Uterus (tissue), 4 donors: Measurements from ENCODE around the gene PRRX2. TPM values are rescaled to one million over a fixed set of nuclear protein-coding genes. Genes with fewer than 3 reads are reported as not detected.
"Not testable (repeated sequence)": the region's sequence is repeated elsewhere in the genome, so short reads cannot be mapped to it uniquely, and the experiment has no call there.

ENCODE experiments used
- DNase-seq, 2 donors: peaks; one replicate each; pipeline ENCODE4 v3.0.0-alpha.2; 2019 to 2020
- H3K27ac ChIP-seq, 2 donors: fragments of 200-600 bp; sonication (generic); 1 replicate in 1 of 2; 2 replicates in 1 of 2; pipeline ENCODE4 v1.5.1; 2016 to 2018
- H3K27me3 ChIP-seq, 2 donors: fragments of 200-600 bp; sonication (generic); one replicate each; pipeline ENCODE4 v1.5.1; 2018 to 2019; ENCODE audit warnings: control low read depth in 1 of 2
- H3K36me3 ChIP-seq, 2 donors: fragments of 200-600 bp; sonication (generic); one replicate each; pipeline ENCODE4 v1.5.1; 2019; ENCODE audit warnings: control low read depth in 1 of 2
- H3K4me1 ChIP-seq, 2 donors: fragments of 200-600 bp; sonication (generic); one replicate each; pipeline ENCODE4 v1.5.1; 2018 to 2019; ENCODE audit warnings: control low read depth in 1 of 2
- H3K4me3 ChIP-seq, 2 donors: fragments of 200-600 bp; sonication (generic); 1 replicate in 1 of 2; 2 replicates in 1 of 2; pipeline ENCODE4 v1.5.1; 2018 to 2019; ENCODE audit warnings: mild to moderate bottlenecking in 1 of 2
- H3K9me3 ChIP-seq, 2 donors: fragments of 200-600 bp; sonication (generic); one replicate each; pipeline ENCODE4 v1.5.1; 2019; ENCODE audit warnings: control low read depth in 1 of 2
- POLR2A ChIP-seq, 2 donors: fragments of 450-650 bp; IDR thresholded peaks; one replicate each; pipeline ENCODE4 v1.6.1; 2016; ENCODE audit warnings: antibody characterized with exemption in 2 of 2, mild to moderate bottlenecking in 1 of 2, moderate library complexity in 1 of 2
- intact Hi-C: fragments of 100-400 bp; cut with DNase I; formaldehyde crosslinking; loops from one replicate; pipeline ENCODE4 v1.15.1; 2023; ENCODE audit warnings: low total_unique reads
- total RNA-seq, 4 donors: library from RNA; depleted of rRNA in 3 of 4; stranded (reverse); fragments of >200 nt in 3 of 4; gene quantifications; one replicate each; pipeline versions ENCODE4 v1.1.0 to v1.2.4, GENCODE V29; 2014 to 2023
- TF ChIP-seq, protein P1 (sequence below), 4 experiments: fragments of 200-600 bp in 2 of 4; fragments of 450-650 bp in 2 of 4; sonication (generic) in 2 of 4; IDR thresholded peaks; one replicate each; pipeline ENCODE4 v1.5.1; 2016 to 2019; ENCODE audit warnings: antibody characterized with exemption in 4 of 4, mild to moderate bottlenecking in 2 of 4, moderate library complexity in 1 of 4
- donor health status: DM: yes; HTN: yes; CAD: no.

PRRX2 gene
- total RNA-seq, 4 donors from 2014 or later = 3.5 to 5.5 TPM; not detected in 2

DNA sequence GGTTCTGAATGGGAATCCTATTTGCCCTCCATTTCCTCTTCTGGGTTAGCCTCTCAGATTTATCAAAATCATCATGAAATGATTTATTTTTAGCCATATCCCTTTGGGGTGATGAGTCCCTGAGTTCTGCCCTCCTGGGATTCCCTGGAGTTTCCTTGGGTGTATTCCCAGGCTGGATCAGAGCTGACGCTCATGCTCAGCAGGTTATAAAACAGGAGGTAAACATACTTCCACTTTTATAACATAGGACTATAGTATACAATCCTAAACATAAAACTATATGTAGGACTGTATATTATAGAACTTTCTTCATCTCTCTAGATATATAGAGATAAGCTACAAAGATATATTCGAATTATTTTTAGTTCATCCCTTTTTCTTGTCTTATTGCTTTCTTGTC is 4.4 kb upstream of the PRRX2 start:
- no peak overlapping the region for H3K27ac ChIP-seq
- no peaks in the 10 kb centered on the region for H3K27me3 ChIP-seq
- H3K4me3 ChIP-seq = no peak overlapping the region
- no peaks in the 10 kb centered on the region for H3K36me3 ChIP-seq
- TF ChIP-seq, protein P1, sequence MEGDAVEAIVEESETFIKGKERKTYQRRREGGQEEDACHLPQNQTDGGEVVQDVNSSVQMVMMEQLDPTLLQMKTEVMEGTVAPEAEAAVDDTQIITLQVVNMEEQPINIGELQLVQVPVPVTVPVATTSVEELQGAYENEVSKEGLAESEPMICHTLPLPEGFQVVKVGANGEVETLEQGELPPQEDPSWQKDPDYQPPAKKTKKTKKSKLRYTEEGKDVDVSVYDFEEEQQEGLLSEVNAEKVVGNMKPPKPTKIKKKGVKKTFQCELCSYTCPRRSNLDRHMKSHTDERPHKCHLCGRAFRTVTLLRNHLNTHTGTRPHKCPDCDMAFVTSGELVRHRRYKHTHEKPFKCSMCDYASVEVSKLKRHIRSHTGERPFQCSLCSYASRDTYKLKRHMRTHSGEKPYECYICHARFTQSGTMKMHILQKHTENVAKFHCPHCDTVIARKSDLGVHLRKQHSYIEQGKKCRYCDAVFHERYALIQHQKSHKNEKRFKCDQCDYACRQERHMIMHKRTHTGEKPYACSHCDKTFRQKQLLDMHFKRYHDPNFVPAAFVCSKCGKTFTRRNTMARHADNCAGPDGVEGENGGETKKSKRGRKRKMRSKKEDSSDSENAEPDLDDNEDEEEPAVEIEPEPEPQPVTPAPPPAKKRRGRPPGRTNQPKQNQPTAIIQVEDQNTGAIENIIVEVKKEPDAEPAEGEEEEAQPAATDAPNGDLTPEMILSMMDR (IDR thresholded peaks at IDR 0.05) = no peak
- TF ChIP-seq POLR2A (IDR thresholded peaks at IDR 0.05) = no peak
- H3K9me3 ChIP-seq = no peaks in the 10 kb centered on the region
- H3K4me1 ChIP-seq = no peaks in the 10 kb centered on the region
- no peak for DNase-seq
- intact Hi-C loops = no loop called here

GRCh38 chr9:129662239-129662638 is 3.2 kb upstream of the PRRX2 start:
- H3K27ac ChIP-seq, DNase-seq, H3K36me3 ChIP-seq, intact Hi-C loops, H3K4me1 ChIP-seq, H3K9me3 ChIP-seq, H3K27me3 ChIP-seq, H3K4me3 ChIP-seq: not testable (repeated sequence)

DNA sequence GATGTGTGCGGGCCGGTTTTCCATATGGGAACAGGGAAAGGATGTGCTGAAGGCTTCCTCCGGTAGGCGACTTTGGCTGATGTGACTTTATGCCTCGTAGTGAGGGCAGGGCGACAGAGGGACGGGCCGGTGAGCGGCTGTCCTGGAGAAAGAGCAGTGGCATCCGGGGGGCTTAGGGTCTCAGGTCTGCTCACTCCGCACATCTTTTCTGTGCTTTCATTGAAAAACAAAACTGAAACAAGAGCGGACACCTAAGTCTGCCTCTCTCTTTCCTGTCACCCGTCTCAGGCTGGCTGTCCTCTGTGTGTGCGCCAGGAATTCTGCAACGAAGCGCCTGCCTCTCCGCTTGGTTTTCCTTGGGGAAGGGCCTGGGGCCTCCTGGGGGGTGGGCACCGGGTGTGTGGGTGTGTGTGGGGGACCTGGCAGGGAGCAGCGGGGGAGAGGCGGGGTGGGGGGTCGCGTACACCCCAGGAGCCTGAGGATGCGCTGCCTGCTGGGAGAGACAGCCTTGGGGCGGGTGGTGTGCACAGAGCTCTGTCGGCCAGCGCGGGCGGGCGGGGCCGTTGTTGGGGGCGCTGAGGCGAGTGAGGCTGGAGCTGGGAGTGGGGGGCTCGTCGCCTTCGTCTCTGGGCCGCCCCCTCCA is 580 bp upstream of the PRRX2 start:
- no peaks in the 10 kb centered on the region for H3K4me1 ChIP-seq
- no peaks in the 10 kb centered on the region for H3K9me3 ChIP-seq
- peak overlapping the region; percentile 15 to 36 for H3K4me3 ChIP-seq
- intact Hi-C loops = no loop called here
- DNase-seq = no peak
- no peak overlapping the region for H3K27ac ChIP-seq
- no peak for TF ChIP-seq POLR2A (IDR thresholded peaks at IDR 0.05)
- TF ChIP-seq, protein P1 (IDR thresholded peaks at IDR 0.05) = no peak
- peaks cover 0 to 5% of the 10 kb centered on the region in 2 donors for H3K27me3 ChIP-seq
- H3K36me3 ChIP-seq = no peaks in the 10 kb centered on the region

GRCh38 chr9:129665814-129666520 is 520 bp downstream of the PRRX2 start:
- no peak overlapping the region for H3K27ac ChIP-seq
- intact Hi-C loops = no loop called here
- H3K36me3 ChIP-seq = no peaks in the 10 kb centered on the region
- TF ChIP-seq, protein P1 (IDR thresholded peaks at IDR 0.05) = no peak
- no peak for TF ChIP-seq POLR2A (IDR thresholded peaks at IDR 0.05)
- DNase-seq = no peak
- H3K4me3 ChIP-seq = peak overlapping the region; percentile 15 to 36
- H3K4me1 ChIP-seq = no peaks in the 10 kb centered on the region
- peaks cover 0 to 5% of the 10 kb centered on the region in 2 donors for H3K27me3 ChIP-seq
- H3K9me3 ChIP-seq = no peaks in the 10 kb centered on the region

GRCh38 chr9:129666575-129666974 is 1.1 kb downstream of the PRRX2 start:
- Histone ChIP-seq H3K4me3 (peak overlapping the region in 1 of 2 donors; percentile 36), H3K4me1 (no peaks in the 10 kb centered on the region), H3K27me3 (peaks cover 0 to 5% of the 10 kb centered on the region in 2 donors), H3K9me3 (no peaks in the 10 kb centered on the region), H3K36me3 (no peaks in the 10 kb centered on the region), H3K27ac (no peak overlapping the region)
- intact Hi-C loops = no loop called here
- TF ChIP-seq, protein P1 (IDR thresholded peaks at IDR 0.05) = no peak
- no peak for TF ChIP-seq POLR2A (IDR thresholded peaks at IDR 0.05)
- no peak for DNase-seq
